NCI-H2107 treated with DMSO at 0.1 percent for 48 hours (cell line): ENCODE measurements around the gene PTGIR.

ENCODE experiments used
- DNase-seq: peaks from one replicate; lab custom pipeline; 2025; ENCODE audit not compliant: unreplicated experiment; lab: John Stamatoyannopoulos, UW

Gene PTGIR

DNA sequence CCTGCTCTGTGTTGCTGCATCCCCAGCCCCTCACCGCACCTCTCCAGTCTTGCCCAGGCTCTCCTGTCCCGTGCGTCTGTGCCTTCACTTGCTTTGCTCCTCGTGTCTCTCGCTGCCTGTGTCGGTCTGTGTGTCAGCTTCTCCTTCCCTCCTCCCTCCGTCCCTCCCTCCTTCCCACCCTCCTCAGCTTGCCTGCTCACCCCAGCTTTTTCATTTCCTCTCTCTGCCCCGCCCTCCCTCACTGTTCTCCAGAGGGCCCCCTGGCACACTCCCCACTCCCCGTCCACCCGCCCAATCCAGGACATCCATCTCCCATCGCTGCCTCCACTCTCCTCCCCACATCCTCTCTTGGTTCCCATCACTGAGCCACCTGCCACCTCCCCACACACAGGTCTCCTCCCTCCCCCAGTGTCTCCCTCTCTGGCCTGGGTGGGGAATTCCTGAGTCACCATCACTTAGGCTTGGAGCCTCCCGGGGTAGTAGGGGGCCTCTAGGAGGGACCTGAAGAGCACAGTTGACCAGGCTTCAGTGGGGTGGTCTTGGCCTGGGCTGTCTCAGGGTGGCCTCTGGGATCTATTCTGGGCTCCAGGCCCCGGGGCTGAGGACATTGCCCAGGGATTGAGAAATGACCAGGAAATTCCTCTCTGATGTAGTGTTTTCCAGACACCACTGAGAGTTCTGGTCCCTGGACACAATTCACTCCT is at the start of gene PTGIR:
PTGIR (minus strand) TSS at position 132 of the 704 bp plus-strand sequence. CDS start 864 bp downstream, outside the sequence.
- no peak for DNase-seq

GRCh38 chr19:46670813-46671212 is 45.9 kb upstream of the PTGIR start:
- DNase-seq, result no peak

GRCh38 chr19:46668662-46669061 is 43.8 kb upstream of the PTGIR start:
- no peak for DNase-seq

DNA sequence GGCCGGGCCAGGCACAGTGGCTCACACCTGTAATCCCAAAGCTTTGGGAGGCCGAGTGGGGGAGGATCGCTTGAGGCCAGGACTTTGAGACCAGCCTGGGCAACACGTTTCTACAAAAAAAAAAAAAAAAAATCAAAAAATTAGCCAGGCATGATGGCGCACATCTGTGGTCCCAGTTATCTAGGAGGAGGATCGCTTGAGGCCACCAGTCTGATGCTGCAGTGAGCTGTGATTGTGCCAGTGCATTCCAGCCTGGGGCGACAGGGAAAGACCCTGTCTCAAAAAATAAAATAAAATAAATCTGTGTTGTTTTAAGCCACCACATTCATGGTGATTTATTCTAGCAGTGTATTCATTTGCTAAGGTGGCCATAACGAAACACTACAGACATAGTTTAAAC is 40.2 kb upstream of the PTGIR start:
- no peak for DNase-seq

DNA sequence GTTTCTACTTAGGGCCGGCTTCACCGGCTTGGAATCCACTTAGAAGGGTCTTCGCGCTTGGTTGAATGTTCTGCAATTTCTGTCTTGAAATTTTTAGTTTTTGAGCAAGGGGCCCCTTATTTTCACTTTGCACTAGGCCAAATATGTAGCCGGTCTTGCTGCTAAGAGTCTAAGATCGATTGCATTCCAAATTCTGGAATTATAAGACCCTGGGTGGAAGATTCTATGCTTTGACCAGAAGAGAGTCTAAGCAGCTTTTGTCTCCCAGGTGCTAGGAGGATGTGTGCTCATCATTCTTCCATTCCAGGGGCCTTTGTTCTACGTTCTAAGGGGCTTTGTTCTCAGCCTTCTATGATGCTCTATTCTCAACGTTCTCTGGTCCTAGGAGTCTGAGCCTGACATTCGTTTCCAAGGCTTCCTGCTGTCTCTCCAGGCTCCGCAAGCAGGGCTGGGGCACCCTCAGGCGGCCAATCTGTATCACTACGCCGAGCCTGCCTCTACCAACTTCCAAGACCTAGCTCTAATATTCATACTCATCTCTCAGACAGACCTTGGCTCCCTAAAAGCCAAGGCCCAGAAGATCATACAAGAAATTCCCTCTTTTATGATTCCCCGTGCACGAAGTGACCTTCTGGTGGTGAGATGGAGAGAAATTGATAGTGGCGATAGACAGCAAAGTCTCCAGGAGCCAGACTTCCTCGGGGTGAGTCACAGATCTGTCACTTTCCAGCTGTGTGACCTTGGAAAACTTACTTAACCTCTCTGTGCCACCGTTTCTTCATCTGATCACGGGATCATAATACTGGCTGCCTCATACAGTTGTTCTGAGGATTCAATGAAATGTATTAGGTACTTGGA is 37.1 kb upstream of the PTGIR start:
- peak; percentile 85 for DNase-seq

GRCh38 chr19:46661020-46661731 is 36.3 kb upstream of the PTGIR start, which contains the start of gene DACT3:
DACT3 (minus strand) TSS chr19:46661182; CDS start chr19:46661064, 118 bp downstream.
- peak; percentile 98 for DNase-seq

DNA sequence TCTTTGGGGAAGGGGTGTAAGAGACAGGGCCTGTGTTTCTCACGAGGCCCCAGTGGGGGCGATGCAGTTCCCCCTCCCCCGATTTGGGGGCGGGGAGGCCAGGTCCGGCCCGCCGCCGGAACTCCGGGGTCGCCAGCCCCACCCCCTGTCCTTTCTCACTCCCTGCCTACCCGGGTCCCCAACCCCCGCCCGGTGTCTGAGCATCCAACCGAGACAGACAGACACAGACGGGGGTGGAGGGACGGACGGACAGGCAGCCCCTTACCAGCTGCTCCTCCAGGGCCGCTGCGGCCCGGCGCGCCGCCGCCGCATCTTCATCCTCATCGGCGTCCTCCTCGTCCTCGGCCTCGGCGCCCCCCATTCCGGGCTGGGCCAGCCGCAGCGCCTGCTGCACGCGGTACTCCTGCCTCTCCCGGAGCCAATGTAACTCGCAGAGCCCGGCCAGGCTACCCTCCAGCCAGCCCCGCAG is 35.7 kb upstream of the PTGIR start:
- no peak for DNase-seq

GRCh38 chr19:46660008-46660517 is 35.2 kb upstream of the PTGIR start:
- no peak for DNase-seq

- DNase-seq, result no peak
Observed at GRCh38 chr19:46659151-46660007, 34.5 kb upstream of the PTGIR start.

DNA sequence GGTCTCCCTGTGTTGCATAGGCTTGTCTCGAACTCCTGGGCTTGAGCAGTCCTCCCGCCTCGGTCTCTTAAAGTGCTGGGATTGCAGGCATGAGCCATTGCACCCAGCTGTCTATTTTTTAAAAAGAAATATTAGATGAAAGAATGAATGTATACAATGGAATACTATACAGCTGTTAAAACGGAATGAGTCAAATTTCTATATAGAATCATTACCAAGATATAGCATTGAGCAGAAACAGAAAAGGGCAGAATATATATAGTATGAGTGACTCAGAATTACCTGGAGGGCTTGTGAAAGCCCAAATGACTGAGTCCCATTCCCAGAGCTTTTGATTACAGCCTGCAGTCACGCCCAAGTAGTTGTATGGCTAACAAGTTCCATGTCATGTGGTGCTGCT is 31.7 kb upstream of the PTGIR start:
- DNase-seq, result no peak

GRCh38 chr19:46654621-46655152 is 29.8 kb upstream of the PTGIR start:
- no peak for DNase-seq

DNA sequence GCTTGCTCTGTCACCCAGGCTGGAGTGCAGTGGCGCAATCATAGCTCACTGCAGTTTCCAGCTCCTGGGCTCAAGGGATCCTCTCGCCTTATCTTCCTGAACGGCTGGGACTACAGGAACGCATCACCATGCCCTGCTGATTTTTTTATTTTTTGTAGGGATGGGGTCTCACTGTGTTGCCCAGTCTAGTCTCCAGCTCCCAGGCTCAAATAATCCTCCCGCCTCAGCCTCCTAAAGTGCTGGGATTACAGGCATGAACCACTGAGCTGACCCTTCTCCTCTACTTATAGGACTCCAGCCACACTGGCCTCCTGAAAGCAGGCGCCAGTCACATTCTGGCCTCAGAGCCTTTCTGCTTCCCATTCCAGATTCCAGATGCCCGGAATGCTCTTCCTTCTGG is 25.6 kb upstream of the PTGIR start:
- no peak for DNase-seq

- DNase-seq, result no peak
Observed at GRCh38 chr19:46648961-46649960, 24.4 kb upstream of the PTGIR start.

DNA sequence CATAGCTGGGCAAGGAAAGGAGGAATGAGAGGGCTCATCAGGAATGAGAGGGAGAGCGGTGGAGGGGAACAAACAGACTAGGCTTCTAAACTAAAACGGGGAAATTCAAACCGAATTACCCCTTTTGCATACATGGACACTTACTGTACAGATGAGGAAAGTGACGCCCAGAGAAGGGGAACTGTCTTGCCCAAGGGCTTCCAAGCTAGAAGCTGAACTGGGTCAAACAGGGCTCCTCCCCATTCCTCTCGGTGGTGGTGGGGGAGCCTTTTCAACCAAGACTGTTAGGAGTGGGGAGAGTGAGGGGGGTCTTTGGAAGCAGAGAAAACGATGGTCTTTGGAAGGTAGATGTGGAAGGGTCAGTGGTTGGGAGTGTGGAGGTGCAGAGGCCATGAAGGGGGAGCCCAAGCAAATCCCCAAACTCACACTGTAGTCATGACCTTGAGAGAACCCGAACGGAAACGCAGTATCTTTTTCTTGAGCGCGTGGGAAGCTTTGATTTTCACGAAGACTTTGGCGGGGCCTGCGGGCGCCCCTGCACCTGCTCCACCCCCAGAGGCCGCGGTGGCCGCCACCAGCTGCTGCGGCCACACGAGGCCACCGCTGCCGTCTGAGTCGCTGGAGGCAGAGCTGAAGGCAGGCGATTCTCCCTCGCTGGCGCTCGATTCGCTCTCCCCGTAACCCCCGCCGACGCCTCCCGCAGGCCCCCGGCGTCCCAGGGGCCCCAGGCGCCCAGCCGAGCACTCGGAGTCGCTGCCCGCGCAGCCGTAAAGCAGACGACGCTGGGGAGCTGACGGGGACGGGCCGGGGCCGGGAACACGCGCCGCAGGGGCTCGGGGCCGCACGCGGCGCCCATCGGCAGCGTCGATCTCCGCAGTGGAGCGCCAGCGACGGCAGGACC is 23.4 kb upstream of the PTGIR start:
- DNase-seq, result no peak

DNA sequence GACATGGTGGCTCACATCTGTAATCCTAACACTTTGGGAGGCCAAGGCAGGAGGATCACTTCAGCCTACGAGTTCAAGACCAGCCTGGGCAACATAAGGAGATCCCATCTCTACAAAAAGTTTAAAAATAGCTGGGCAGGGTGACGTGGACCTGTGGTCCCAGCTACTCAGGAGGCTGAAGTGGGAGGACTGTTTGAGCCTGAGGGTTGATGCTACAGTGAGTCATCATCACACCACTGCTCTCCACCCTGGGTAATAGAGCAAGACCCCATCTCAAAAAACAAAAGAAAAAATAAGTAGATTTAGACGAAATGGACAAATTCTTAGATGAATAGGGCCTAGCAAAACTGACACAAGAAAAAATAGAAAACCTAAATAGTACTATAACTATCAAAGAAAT is 21.5 kb upstream of the PTGIR start:
- DNase-seq, result no peak

GRCh38 chr19:46644720-46645119 is 19.8 kb upstream of the PTGIR start:
- no peak for DNase-seq

- no peak for DNase-seq
Observed at GRCh38 chr19:46640656-46641055, 15.8 kb upstream of the PTGIR start.
